HepG2 (cell line): ENCODE measurements around the gene NID1. TPM values are rescaled to one million over a fixed set of nuclear protein-coding genes. Genes with fewer than 3 reads are reported as not detected.
"Not testable (repeated sequence)": the region's sequence is repeated elsewhere in the genome, so short reads cannot be mapped to it uniquely, and the experiment has no call there.

ENCODE experiments used
- AGO1 ChIP-seq: fragments of 200-400 bp; formaldehyde crosslinking; IDR thresholded peaks from 2 replicates; pipeline ENCODE4 v1.6.1; 2017; ENCODE audit warnings: mild to moderate bottlenecking, low read depth, low read length, moderate library complexity; ENCODE audit not compliant: poor library complexity, severe bottlenecking
- DR1 ChIP-seq: sonication (generic); formaldehyde crosslinking; IDR thresholded peaks from 2 replicates; pipeline ENCODE4 v1.8.0; 2021; ENCODE audit warnings: mild to moderate bottlenecking, missing genetic modification reagents, inconsistent platforms
- FOSL1 ChIP-seq: sonication (generic); formaldehyde crosslinking; IDR thresholded peaks from 2 replicates; pipeline ENCODE4 v1.9.0; 2021; ENCODE audit warnings: missing genetic modification reagents, borderline replicate concordance
- FOSL2 ChIP-seq: sonication (generic); formaldehyde crosslinking; IDR thresholded peaks from 2 replicates; pipeline ENCODE4 v1.4.0; 2020; ENCODE audit warnings: missing genetic modification reagents
- GABPA ChIP-seq, 2 experiments: IDR thresholded peaks; 2 replicates each; pipeline ENCODE4 v1.6.1; 2011 to 2016; ENCODE audit warnings: low read depth in 2 of 2, low read length in 1 of 2, missing biosample characterization in 1 of 2, missing genetic modification characterization in 1 of 2
- HNRNPL ChIP-seq: fragments of 200-400 bp; formaldehyde crosslinking; IDR thresholded peaks from 2 replicates; pipeline ENCODE4 v1.6.1; 2017; ENCODE audit warnings: mild to moderate bottlenecking, low read depth, low read length
- JUNB ChIP-seq: sonication (generic); formaldehyde crosslinking; IDR thresholded peaks from 2 replicates; pipeline ENCODE4 v1.8.0; 2022; ENCODE audit warnings: missing genetic modification reagents, mild to moderate bottlenecking, borderline replicate concordance
- NR2F6 ChIP-seq, 2 experiments: IDR thresholded peaks; 2 replicates each; pipeline ENCODE4 v1.6.1; 2016; ENCODE audit warnings: antibody characterized with exemption in 1 of 2, mild to moderate bottlenecking in 1 of 2
- PRPF4 ChIP-seq: fragments of 200-400 bp; formaldehyde crosslinking; IDR thresholded peaks from 2 replicates; pipeline ENCODE4 v1.6.1; 2016; ENCODE audit warnings: low read length, low read depth; ENCODE audit not compliant: poor library complexity, severe bottlenecking
- RFX5 ChIP-seq: IDR thresholded peaks from 2 replicates; pipeline ENCODE4 v1.6.1; 2011; ENCODE audit warnings: low read depth, low read length, improper control_type of control experiment
- SSRP1 ChIP-seq: IDR thresholded peaks from 2 replicates; pipeline ENCODE4 v1.6.1; 2016; ENCODE audit warnings: control low read depth
- TCF7 ChIP-seq: sonication (generic); IDR thresholded peaks from 2 replicates; pipeline ENCODE4 v1.6.1; 2016; ENCODE audit warnings: antibody characterized with exemption, low read depth
- TFAP4 ChIP-seq: sonication (generic); IDR thresholded peaks from 2 replicates; pipeline ENCODE4 v1.6.1; 2016; ENCODE audit warnings: low read depth, borderline replicate concordance
- ZFP90 ChIP-seq: sonication (generic); formaldehyde crosslinking; IDR thresholded peaks from 2 replicates; pipeline ENCODE4 v1.8.0; 2022; ENCODE audit warnings: missing genetic modification reagents, mild to moderate bottlenecking, inconsistent platforms, borderline replicate concordance
- ZHX2 ChIP-seq, 2 experiments: sonication (generic) in 1 of 2; formaldehyde crosslinking in 1 of 2; IDR thresholded peaks; 2 replicates each; pipeline versions ENCODE4 v1.6.1 to v1.9.0; 2014 to 2022; ENCODE audit warnings: antibody characterized with exemption in 1 of 2, borderline replicate concordance in 1 of 2, inconsistent platforms in 1 of 2, low read depth in 1 of 2, missing genetic modification reagents in 1 of 2
- ZKSCAN1 ChIP-seq: fragments of 150-350 bp; IDR thresholded peaks from 2 replicates; pipeline ENCODE4 v1.6.1; 2014; ENCODE audit warnings: low read length
- ZNF3 ChIP-seq: IDR thresholded peaks from 2 replicates; pipeline ENCODE4 v1.7.0; 2017; ENCODE audit warnings: inconsistent platforms
- polyA plus RNA-seq, 8 experiments: library from polyadenylated mRNA; depleted of rRNA in 3 of 8; stranded (reverse) in 7 of 8; unstranded in 1 of 8; fragments of >200 nt; fragmentation: Illumina TruSeq in 4 of 8; extraction: Trizol in 4 of 8; gene quantifications; 2 replicates each; pipeline versions ENCODE4 v1.2.1 to v1.2.3, GENCODE V29; 2011 to 2016; ENCODE audit warnings: low read depth in 4 of 8, missing spikeins in 1 of 8, mixed read lengths in 1 of 8; ENCODE audit not compliant: insufficient read depth in 1 of 8
- total RNA-seq, 5 experiments: library from RNA; depleted of rRNA; stranded (reverse); fragments of >200 nt; fragmentation: Illumina TruSeq; extraction: Trizol; gene quantifications; 2 replicates each; pipeline ENCODE4 v1.2.3, GENCODE V29; 2016; ENCODE audit warnings: low read depth in 1 of 5

The NID1 gene
- total and polyA plus RNA-seq, 2 of the 13 experiments (the other 11 are each of a cell fraction or from before 2014, with no cell fraction given), result 50.2 to 56.1 TPM

GRCh38 chr1:236096660-236097482 lies 32.0 kb upstream of the NID1 start (continued):
- TF ChIP-seq TCF7, result peak; percentile 56
- peak; percentile 67; the same call in 1 of the 2 replicates for TF ChIP-seq FOSL1 (CRISPR knock-in tag)
- peak; percentile 50; the same call in 1 of the 2 replicates for TF ChIP-seq DR1 (CRISPR knock-in tag)
- peak; percentile 63; the same call in 1 of the 2 replicates for TF ChIP-seq ZFP90 (CRISPR knock-in tag)
- peak; percentile 54; the same call in 1 of the 2 replicates for TF ChIP-seq NR2F6 (IDR thresholded peaks at IDR 0.05)
- TF ChIP-seq NR2F6 (CRISPR knock-in tag; IDR thresholded peaks at IDR 0.05); GABPA (IDR thresholded peaks at IDR 0.05; ENCODE audit: low read depth, low read length); ZHX2 (CRISPR knock-in tag; IDR thresholded peaks at IDR 0.05; ENCODE audit: borderline replicate concordance): not testable (repeated sequence)
- TF ChIP-seq HNRNPL, result peak; percentile 70; the same call in 1 of the 2 replicates
- TF ChIP-seq ZKSCAN1, result 0 out of 2 replicates have a peak, but pooled peaks have one; percentile 48
- TF ChIP-seq RFX5, result peak; percentile 21; the same call in 1 of the 2 replicates
- TF ChIP-seq PRPF4, result peak; percentile 75
- peak; percentile 92 for TF ChIP-seq SSRP1 (CRISPR knock-in tag)
- TF ChIP-seq JUNB (CRISPR knock-in tag), result 0 out of 2 replicates have a peak, but pooled peaks have one; percentile 32
- peak; percentile 95 for TF ChIP-seq FOSL2
- TF ChIP-seq GABPA (CRISPR knock-in tag; IDR thresholded peaks at IDR 0.05; ENCODE audit: low read depth), result peak; percentile 30; the same call in 1 of the 2 replicates
- peak; percentile 54; the same call in 1 of the 2 replicates for TF ChIP-seq ZHX2 (IDR thresholded peaks at IDR 0.05; ENCODE audit: low read depth)
- peak; percentile 75 for TF ChIP-seq AGO1
- 0 out of 2 replicates have a peak, but pooled peaks have one; percentile 67 for TF ChIP-seq ZNF3 (CRISPR knock-in tag)
- peak; percentile 91 for TF ChIP-seq TFAP4
